Measurements from ENCODE around the gene MAST3.

DNA sequence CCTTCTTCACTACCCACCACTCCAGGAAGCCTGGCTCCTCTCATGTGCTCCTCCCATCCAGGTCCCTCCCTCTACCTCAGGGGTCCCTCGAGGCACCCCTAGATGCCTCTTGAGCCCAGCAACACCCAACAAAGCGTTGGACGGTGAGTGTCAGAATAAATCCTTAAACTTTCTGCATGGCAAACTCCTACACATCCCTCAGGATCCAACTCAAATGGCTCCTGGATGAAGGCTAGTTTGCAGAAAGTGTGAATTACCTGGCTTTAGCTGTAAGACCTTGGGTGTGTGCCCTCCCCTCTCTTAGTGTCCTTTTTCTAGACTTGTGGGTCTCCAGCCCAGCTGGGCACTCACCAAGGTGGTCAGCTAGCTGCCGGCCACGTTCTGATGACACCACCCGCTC, 100.8 kb downstream of the MAST3 start:
- TF ChIP-seq, protein P1, sequence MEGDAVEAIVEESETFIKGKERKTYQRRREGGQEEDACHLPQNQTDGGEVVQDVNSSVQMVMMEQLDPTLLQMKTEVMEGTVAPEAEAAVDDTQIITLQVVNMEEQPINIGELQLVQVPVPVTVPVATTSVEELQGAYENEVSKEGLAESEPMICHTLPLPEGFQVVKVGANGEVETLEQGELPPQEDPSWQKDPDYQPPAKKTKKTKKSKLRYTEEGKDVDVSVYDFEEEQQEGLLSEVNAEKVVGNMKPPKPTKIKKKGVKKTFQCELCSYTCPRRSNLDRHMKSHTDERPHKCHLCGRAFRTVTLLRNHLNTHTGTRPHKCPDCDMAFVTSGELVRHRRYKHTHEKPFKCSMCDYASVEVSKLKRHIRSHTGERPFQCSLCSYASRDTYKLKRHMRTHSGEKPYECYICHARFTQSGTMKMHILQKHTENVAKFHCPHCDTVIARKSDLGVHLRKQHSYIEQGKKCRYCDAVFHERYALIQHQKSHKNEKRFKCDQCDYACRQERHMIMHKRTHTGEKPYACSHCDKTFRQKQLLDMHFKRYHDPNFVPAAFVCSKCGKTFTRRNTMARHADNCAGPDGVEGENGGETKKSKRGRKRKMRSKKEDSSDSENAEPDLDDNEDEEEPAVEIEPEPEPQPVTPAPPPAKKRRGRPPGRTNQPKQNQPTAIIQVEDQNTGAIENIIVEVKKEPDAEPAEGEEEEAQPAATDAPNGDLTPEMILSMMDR (IDR thresholded peaks at IDR 0.05), result no peak
- TF ChIP-seq POLR2A (IDR thresholded peaks at IDR 0.05), result no peak
- no peak for TF ChIP-seq POLR2AphosphoS5 (IDR thresholded peaks at IDR 0.05)
